IMR-90 (cell line): ENCODE measurements around the gene MRPL40. TPM values are rescaled to one million over a fixed set of nuclear protein-coding genes. Genes with fewer than 3 reads are reported as not detected.

ENCODE experiments used
- ATAC-seq: fragments of 200-7000 bp; cut with Tn5 transposase; 2 replicates; pipeline ENCODE4 v1.9.1; 2020; ENCODE audit warnings: low read depth, mild to moderate bottlenecking, moderate library complexity
- BruUV-seq: library from RNA; stranded (reverse); fragments of 400-500 nt; replicated peaks from 2 replicates; lab custom pipeline; 2021; lab: Mats Ljungman, UMichigan
- CTCF ChIA-PET: fragments of 300-600 bp; formaldehyde crosslinking; extraction: SDS; loops from one replicate; lab custom pipeline; 2021; ENCODE audit warnings: antibody characterized with exemption; lab: Yijun Ruan, JAX
- POLR2A ChIA-PET: fragments of 300-600 bp; sonication (Branson Sonifier 250); formaldehyde crosslinking; loops from one replicate; lab custom pipeline; 2022; ENCODE audit warnings: antibody characterized with exemption; ENCODE audit not compliant: unreplicated experiment; lab: Charles Lee
- DNase-seq: peaks from one replicate; pipeline ENCODE4 v3.0.0; 2013
- H2AFZ ChIP-seq: replicated peaks from 2 replicates; pipeline ENCODE3; 2013; ENCODE audit warnings: low read length, mild to moderate bottlenecking; ENCODE audit not compliant: poor library complexity
- H2AK5ac ChIP-seq: 2 replicates; pipeline ENCODE4 v1.6.1; 2013; ENCODE audit warnings: low read depth, low read length, inconsistent platforms
- H2AK9ac ChIP-seq: replicated peaks from 2 replicates; pipeline ENCODE3; 2013; ENCODE audit warnings: mild to moderate bottlenecking, low read depth, low read length, moderate library complexity; ENCODE audit not compliant: poor library complexity
- H2BK120ac ChIP-seq: 2 replicates; pipeline ENCODE4 v1.6.1; 2013; ENCODE audit warnings: low read depth, low read length, inconsistent platforms
- H2BK15ac ChIP-seq: 3 replicates; pipeline ENCODE4 v1.6.1; 2013; ENCODE audit warnings: low read depth, low read length, inconsistent platforms
- H2BK20ac ChIP-seq: 2 replicates; pipeline ENCODE4 v1.6.1; 2013; ENCODE audit warnings: low read depth, mild to moderate bottlenecking, inconsistent platforms, low read length, moderate library complexity
- H2BK5ac ChIP-seq: 2 replicates; pipeline ENCODE4 v1.6.1; 2013; ENCODE audit warnings: mild to moderate bottlenecking, low read depth, low read length, inconsistent platforms; ENCODE audit not compliant: poor library complexity, severe bottlenecking
- H3K14ac ChIP-seq: replicated peaks from 2 replicates; pipeline ENCODE4 v1.6.1; 2013; ENCODE audit warnings: low read depth, low read length, inconsistent platforms
- H3K18ac ChIP-seq: 2 replicates; pipeline ENCODE4 v1.6.1; 2013; ENCODE audit warnings: low read depth, low read length, control low read depth
- H3K23ac ChIP-seq: 2 replicates; pipeline ENCODE4 v1.6.1; 2013; ENCODE audit warnings: low read depth, low read length, inconsistent platforms
- H3K27ac ChIP-seq: 2 replicates; pipeline ENCODE4 v1.5.1; 2013; ENCODE audit warnings: mild to moderate bottlenecking, control low read depth, low read length; ENCODE audit not compliant: insufficient read depth
- H3K27me3 ChIP-seq: 2 replicates; pipeline ENCODE4 v1.6.1; 2013; ENCODE audit warnings: low read length; ENCODE audit not compliant: control insufficient read depth, insufficient read depth
- H3K36me3 ChIP-seq: 2 replicates; pipeline ENCODE4 v1.6.1; 2013; ENCODE audit warnings: low read length, mixed read lengths; ENCODE audit not compliant: control insufficient read depth, insufficient read depth
- H3K4ac ChIP-seq: 2 replicates; pipeline ENCODE4 v1.6.1; 2013; ENCODE audit warnings: low read depth, low read length, inconsistent platforms
- H3K4me1 ChIP-seq: 2 replicates; pipeline ENCODE4 v1.6.1; 2013; ENCODE audit warnings: low read length, mixed read lengths; ENCODE audit not compliant: control insufficient read depth, insufficient read depth
- H3K4me2 ChIP-seq: 2 replicates; pipeline ENCODE4 v1.6.1; 2013; ENCODE audit warnings: low read depth, mild to moderate bottlenecking, control low read depth, low read length, moderate library complexity
- H3K4me3 ChIP-seq: 2 replicates; pipeline ENCODE4 v1.5.1; 2013; ENCODE audit warnings: low read depth, mild to moderate bottlenecking, control low read depth, low read length, moderate library complexity; ENCODE audit not compliant: insufficient read depth
- H3K56ac ChIP-seq: 2 replicates; pipeline ENCODE4 v1.6.1; 2013; ENCODE audit warnings: low read length, inconsistent platforms; ENCODE audit not compliant: insufficient read depth; ENCODE audit errors: extremely low read depth
- H3K79me1 ChIP-seq, 2 experiments: 2 replicates each; pipeline ENCODE4 v1.6.1; 2013; ENCODE audit warnings: low read length in 2 of 2, inconsistent platforms in 1 of 2, low read depth in 1 of 2
- H3K9ac ChIP-seq: 2 replicates; pipeline ENCODE4 v1.6.1; 2013; ENCODE audit warnings: low read depth, low read length, control low read depth
- H3K9me1 ChIP-seq: 2 replicates; pipeline ENCODE4 v1.6.1; 2013; ENCODE audit warnings: low read length, inconsistent platforms; ENCODE audit not compliant: insufficient read depth
- H3K9me3 ChIP-seq: 2 replicates; pipeline ENCODE4 v1.6.1; 2013; ENCODE audit warnings: low read length; ENCODE audit not compliant: control insufficient read depth, insufficient read depth
- H4K20me1 ChIP-seq: 2 replicates; pipeline ENCODE4 v1.6.1; 2013; ENCODE audit warnings: low read length, inconsistent platforms; ENCODE audit not compliant: insufficient read depth
- H4K5ac ChIP-seq: 2 replicates; pipeline ENCODE4 v1.6.1; 2013; ENCODE audit warnings: mild to moderate bottlenecking, low read depth, low read length, control low read depth
- H4K8ac ChIP-seq, 2 experiments: 2 replicates each; pipeline ENCODE4 v1.6.1; 2013; ENCODE audit warnings: low read depth in 2 of 2, low read length in 2 of 2, control low read depth in 1 of 2, inconsistent platforms in 1 of 2
- H4K91ac ChIP-seq: 2 replicates; pipeline ENCODE4 v1.6.1; 2013; ENCODE audit warnings: low read depth, low read length, inconsistent platforms; ENCODE audit not compliant: insufficient read depth
- BHLHE40 ChIP-seq: fragments of 150-350 bp; IDR thresholded peaks from 2 replicates; pipeline ENCODE4 v1.6.1; 2016; ENCODE audit warnings: mild to moderate bottlenecking, low read depth, low read length
- CHD1 ChIP-seq: IDR thresholded peaks from 2 replicates; pipeline ENCODE4 v1.6.1; 2012; ENCODE audit warnings: low read depth, low read length, improper control_type of control experiment
- MAZ ChIP-seq: IDR thresholded peaks from 2 replicates; pipeline ENCODE4 v1.6.1; 2012; ENCODE audit warnings: low read depth, mild to moderate bottlenecking, low read length, improper control_type of control experiment, moderate library complexity, borderline replicate concordance
- NFE2L2 ChIP-seq: fragments of 150-350 bp; IDR thresholded peaks from 2 replicates; pipeline ENCODE4 v1.6.1; 2016; ENCODE audit warnings: low read depth, mild to moderate bottlenecking, low read length
- RCOR1 ChIP-seq: IDR thresholded peaks from 2 replicates; pipeline ENCODE4 v1.6.1; 2012; ENCODE audit warnings: mild to moderate bottlenecking, low read length, improper control_type of control experiment; ENCODE audit not compliant: insufficient replicate concordance
- RFX5 ChIP-seq: IDR thresholded peaks from 2 replicates; pipeline ENCODE4 v1.8.0; 2012; ENCODE audit warnings: low read depth, mild to moderate bottlenecking, low read length, moderate library complexity
- SMC3 ChIP-seq: fragments of 150-350 bp; IDR thresholded peaks from 2 replicates; pipeline ENCODE4 v1.6.1; 2016; ENCODE audit warnings: low read depth, mild to moderate bottlenecking, antibody characterized with exemption, low read length, moderate library complexity
- WGBS, 2 experiments: methylation state at CpG; one replicate each; pipeline versions ENCODE4 v1.1.5 to v1.1.7; 2013; ENCODE audit warnings: missing lambda C conversion rate in 2 of 2; ENCODE audit not compliant: insufficient read length in 1 of 2; ENCODE audit errors: extremely low coverage in 2 of 2; 5-methylcytosine and 5-hydroxymethylcytosine counted together
- dilution Hi-C: fragments of 300-500 bp; cut with HindIII; formaldehyde crosslinking; loops from one replicate; pipeline ENCODE4 v1.14.3; 2018; ENCODE audit warnings: low sequenced_read_pairs; ENCODE audit not compliant: unreplicated experiment
- in situ Hi-C: fragments of 300-500 bp; cut with MboI; formaldehyde crosslinking; loops from 3 replicates; pipeline ENCODE4 v1.14.3; 2019; ENCODE audit warnings: low sequenced_read_pairs, inconsistent platforms, mixed read lengths
- intact Hi-C: fragments of 100-400 bp; cut with micrococcal nuclease; formaldehyde crosslinking; loops from 2 replicates; pipeline ENCODE4 v1.10.0; 2022
- polyA plus RNA-seq, 3 experiments: library from polyadenylated mRNA; depleted of rRNA; stranded (reverse); fragments of >200 nt; gene quantifications; 2 replicates each; pipeline ENCODE4 v1.2.3, GENCODE V29; 2012; ENCODE audit warnings: low replicate concordance in 1 of 3
- total RNA-seq: library from RNA; depleted of rRNA; stranded (reverse); fragments of >200 nt; gene quantifications from 2 replicates; pipeline ENCODE4 v1.2.3, GENCODE V29; 2012

MRPL40 gene
- total and polyA plus RNA-seq, 2 of the 4 experiments (the other 2 are of a cell fraction) = 36.7 to 37.5 TPM

DNA sequence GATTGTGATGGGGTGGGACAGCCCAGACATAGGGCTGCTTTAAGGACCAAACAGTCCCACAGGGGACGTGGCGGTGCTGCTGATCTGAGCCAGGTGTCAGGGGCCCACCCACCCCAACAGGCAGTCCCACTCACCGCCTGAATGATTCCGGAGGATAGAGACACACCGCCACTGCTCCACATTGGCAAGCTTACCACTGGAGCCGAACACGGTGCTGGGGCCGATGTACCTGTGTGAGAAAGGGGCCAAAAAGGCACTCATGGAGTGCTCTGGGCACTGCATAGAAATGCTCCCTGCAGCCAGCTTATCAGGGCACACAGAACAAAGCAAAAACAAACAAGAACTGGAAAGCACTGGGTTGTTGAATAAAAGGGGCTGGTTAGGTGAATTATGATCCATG lies 26.7 kb upstream of the MRPL40 start:
- H3K27ac ChIP-seq = no peak overlapping the region
- H3K79me1 ChIP-seq = peaks cover 29 to 60% of the 10 kb centered on the region in 2 experiments
- CTCF ChIA-PET = no interaction called here
- no peak overlapping the region for H2AFZ ChIP-seq
- H3K9ac ChIP-seq = no peak overlapping the region
- no peaks in the 10 kb centered on the region for H3K9me3 ChIP-seq
- no peak for TF ChIP-seq MAZ
- no peak for TF ChIP-seq RFX5
- no peak for TF ChIP-seq SMC3
- TF ChIP-seq BHLHE40 = no peak
- TF ChIP-seq NFE2L2 = no peak
- no peak for TF ChIP-seq RCOR1
- TF ChIP-seq CHD1 = no peak
- in situ Hi-C loops (no loop called here), intact Hi-C loops (no loop called here), dilution Hi-C loops (no loop called here)
- H4K8ac ChIP-seq = no peak overlapping the region
- H3K4me2 ChIP-seq = no peak overlapping the region
- BruUV-seq = no TSS peak
- no peak overlapping the region for H3K18ac ChIP-seq
- H3K14ac ChIP-seq = no peak overlapping the region
- no peak overlapping the region for H3K4me3 ChIP-seq
- no peak overlapping the region for H2AK9ac ChIP-seq
- peaks cover 48% of the 10 kb centered on the region for H3K36me3 ChIP-seq
- ATAC-seq (no peak), DNase-seq (no peak)
- no peaks in the 10 kb centered on the region for H3K27me3 ChIP-seq
- no peak overlapping the region for H2BK20ac ChIP-seq
- peaks cover 7% of the 10 kb centered on the region; the same call in 1 of the 2 replicates for H4K20me1 ChIP-seq
- H4K5ac ChIP-seq = no peak overlapping the region
- no peak overlapping the region for H3K56ac ChIP-seq
- H3K4ac ChIP-seq = no peak overlapping the region
- H2AK5ac ChIP-seq = no peak overlapping the region
- peaks cover 13% of the 10 kb centered on the region for H3K9me1 ChIP-seq
- H4K91ac ChIP-seq = no peak overlapping the region
- H3K4me1 ChIP-seq = peaks cover 3% of the 10 kb centered on the region
- 100% methylated on average over 4 of the region's 8 CpGs; no CpG with 5 or more reads in 1 of the 2 experiments for WGBS, 2 experiments
- H2BK5ac ChIP-seq = no peak overlapping the region
- H2BK15ac ChIP-seq = no peak overlapping the region
- H2BK120ac ChIP-seq = no peak overlapping the region
- POLR2A ChIA-PET = no interaction called here
- no peak overlapping the region for H3K23ac ChIP-seq
